ENCODE results near the gene DEFB119. TPM values are rescaled to one million over a fixed set of nuclear protein-coding genes. Genes with fewer than 3 reads are reported as not detected.

DEFB119 gene
- total and polyA plus RNA-seq, 4 donors = not detected

DNA sequence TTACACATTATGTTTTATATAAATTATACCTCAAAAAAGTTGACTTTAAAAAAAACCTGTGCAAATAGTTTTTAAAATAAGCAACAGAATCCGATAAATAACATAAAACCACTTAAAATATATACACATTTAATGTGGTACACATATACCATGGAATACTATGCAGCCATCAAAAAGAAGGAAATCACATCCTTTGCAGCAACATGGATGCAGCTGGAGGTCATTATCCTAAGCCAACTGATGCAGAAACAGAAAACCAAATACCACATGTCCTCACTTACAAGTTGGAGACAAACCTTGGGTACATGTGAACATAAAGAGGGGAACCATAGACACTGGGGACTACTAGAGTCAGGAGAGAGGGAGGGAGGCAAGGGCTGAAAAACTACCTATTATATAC, 19.6 kb upstream of the DEFB119 start:
- TF ChIP-seq CTCF (IDR thresholded peaks at IDR 0.05; ENCODE audit: control extremely low read depth, extremely low read depth) = no peak
- H3K9ac ChIP-seq (ENCODE audit: insufficient read depth in 1 of 2, low read length in 2 of 2) = no peak overlapping the region
- no peak overlapping the region for H3K27ac ChIP-seq (ENCODE audit: low read depth in 1 of 2, low read length in 1 of 2)
- H3K27me3 ChIP-seq (ENCODE audit: control insufficient read depth in 3 of 3, insufficient read depth in 3 of 3, low read length in 2 of 3) = peaks cover 0 to 3% (median 0%) of the 10 kb centered on the region in 3 donors
- H3K9me3 ChIP-seq (ENCODE audit: control insufficient read depth in 4 of 4, insufficient read depth in 3 of 4, low read length in 3 of 4) = peaks cover 0 to 6% (median 2%) of the 10 kb centered on the region in 4 donors
- DNase-seq (no peak), ATAC-seq (ENCODE audit: insufficient read depth, low FRiP score) (no peak)
- 53 to 61% methylated on average over 1 of the region's 1 CpG for WGBS, 2 donors
- no peaks in the 10 kb centered on the region for H3K36me3 ChIP-seq (ENCODE audit: control insufficient read depth in 4 of 4, insufficient read depth in 4 of 4, low read length in 4 of 4)
- no peak overlapping the region for H3K4me3 ChIP-seq
- no peaks in the 10 kb centered on the region for H3K4me1 ChIP-seq (ENCODE audit: control insufficient read depth in 5 of 5, insufficient read depth in 5 of 5, low read length in 5 of 5)

DNA sequence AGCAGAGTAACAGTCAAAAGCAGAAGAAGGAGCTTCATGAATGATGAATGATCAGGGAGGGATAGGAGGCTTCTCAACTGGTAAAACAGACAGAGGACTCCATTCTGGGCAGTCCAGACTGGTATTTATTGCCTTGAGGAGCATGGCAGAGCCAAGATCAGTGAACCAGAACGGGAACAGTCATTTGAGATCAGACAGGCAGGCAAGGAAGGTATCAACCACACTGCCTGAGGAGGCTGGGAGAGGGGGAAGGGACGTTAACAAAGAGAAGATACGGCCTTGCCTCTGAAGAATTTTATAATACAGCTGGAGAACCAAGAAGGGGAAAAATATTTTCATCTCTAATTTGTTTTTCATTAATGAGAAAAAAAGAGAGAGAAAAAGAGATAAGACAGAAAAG, 15.7 kb upstream of the DEFB119 start, which contains the start of gene DEFB121:
DEFB121 (minus strand) TSS at position 101 of the 400 bp plus-strand sequence; CDS start at position 38, 63 bp downstream.
- 45 to 46% methylated on average over 3 of the region's 3 CpGs for WGBS, 2 donors
- no peak for TF ChIP-seq CTCF (IDR thresholded peaks at IDR 0.05; ENCODE audit: control extremely low read depth, extremely low read depth)

DNA sequence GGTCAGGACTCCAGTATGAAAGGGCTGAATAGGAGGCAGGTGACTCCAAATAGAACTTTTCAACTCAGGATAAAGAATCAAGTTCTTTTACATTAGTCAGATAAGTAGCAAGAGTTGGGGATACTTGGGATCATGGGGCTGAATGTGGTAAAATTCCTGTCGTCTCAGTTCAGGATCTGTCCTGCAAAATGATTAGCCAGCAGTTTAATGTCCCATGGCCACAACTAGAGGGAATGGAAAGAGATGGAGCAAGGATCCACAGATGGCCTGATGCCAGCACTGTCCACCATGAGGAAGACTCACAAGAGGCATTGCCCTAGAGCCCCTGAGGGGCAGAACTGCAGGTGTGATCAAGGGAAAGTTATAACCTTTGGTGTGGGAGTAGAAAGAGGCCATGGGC, 13.5 kb upstream of the DEFB119 start:
- H3K36me3 ChIP-seq (ENCODE audit: control insufficient read depth in 4 of 4, insufficient read depth in 4 of 4, low read length in 4 of 4) = no peaks in the 10 kb centered on the region
- no peaks in the 10 kb centered on the region for H3K4me1 ChIP-seq (ENCODE audit: control insufficient read depth in 5 of 5, insufficient read depth in 5 of 5, low read length in 5 of 5)
- H3K9me3 ChIP-seq (ENCODE audit: control insufficient read depth in 4 of 4, insufficient read depth in 3 of 4, low read length in 3 of 4) = peaks cover 0 to 9% (median 5%) of the 10 kb centered on the region in 4 donors
- TF ChIP-seq CTCF (IDR thresholded peaks at IDR 0.05; ENCODE audit: control extremely low read depth, extremely low read depth) = no peak
- WGBS, 2 donors = 45 to 56% methylated on average over 1 of the region's 1 CpG
- H3K9ac ChIP-seq (ENCODE audit: insufficient read depth in 1 of 2, low read length in 2 of 2) = no peak overlapping the region
- ATAC-seq (ENCODE audit: insufficient read depth, low FRiP score) (no peak), DNase-seq (no peak)
- H3K27ac ChIP-seq (ENCODE audit: low read depth in 1 of 2, low read length in 1 of 2) = no peak overlapping the region
- H3K27me3 ChIP-seq (ENCODE audit: control insufficient read depth in 3 of 3, insufficient read depth in 3 of 3, low read length in 2 of 3) = peaks cover 0 to 6% (median 0%) of the 10 kb centered on the region in 3 donors
- no peak overlapping the region for H3K4me3 ChIP-seq

More for the DNA sequence above, 15.7 kb upstream of the DEFB119 start, which contains the start of gene DEFB121:
- Histone ChIP-seq H3K9me3 (ENCODE audit: control insufficient read depth in 4 of 4, insufficient read depth in 3 of 4, low read length in 3 of 4) (peaks cover 0 to 7% (median 2%) of the 10 kb centered on the region in 4 donors), H3K4me3 (no peak within 1 kb of the TSS), H3K9ac (ENCODE audit: insufficient read depth in 1 of 2, low read length in 2 of 2) (no peak within 1 kb of the TSS), H3K27ac (ENCODE audit: low read depth in 1 of 2, low read length in 1 of 2) (no peak within 1 kb of the TSS), H3K27me3 (ENCODE audit: control insufficient read depth in 3 of 3, insufficient read depth in 3 of 3, low read length in 2 of 3) (peaks cover 0 to 6% (median 0%) of the 10 kb centered on the region in 3 donors), H3K4me1 (ENCODE audit: control insufficient read depth in 5 of 5, insufficient read depth in 5 of 5, low read length in 5 of 5) (no peaks in the 10 kb centered on the region), H3K36me3 (ENCODE audit: control insufficient read depth in 4 of 4, insufficient read depth in 4 of 4, low read length in 4 of 4) (no peaks in the 10 kb centered on the region)
- no peak for DNase-seq
- ATAC-seq (ENCODE audit: insufficient read depth, low FRiP score) = no peak

- no peaks in the 10 kb centered on the region for H3K27me3 ChIP-seq (ENCODE audit: control insufficient read depth in 3 of 3, insufficient read depth in 3 of 3, low read length in 2 of 3)
- H3K36me3 ChIP-seq (ENCODE audit: control insufficient read depth in 4 of 4, insufficient read depth in 4 of 4, low read length in 4 of 4) = no peaks in the 10 kb centered on the region
- no peak overlapping the region for H3K9ac ChIP-seq (ENCODE audit: insufficient read depth in 1 of 2, low read length in 2 of 2)
- no peaks in the 10 kb centered on the region for H3K4me1 ChIP-seq (ENCODE audit: control insufficient read depth in 5 of 5, insufficient read depth in 5 of 5, low read length in 5 of 5)
- peaks cover 0 to 11% (median 2%) of the 10 kb centered on the region in 4 donors for H3K9me3 ChIP-seq (ENCODE audit: control insufficient read depth in 4 of 4, insufficient read depth in 3 of 4, low read length in 3 of 4)
- WGBS, 2 donors = 49 to 51% methylated on average over 3 of the region's 3 CpGs
- ATAC-seq (ENCODE audit: insufficient read depth, low FRiP score) = no peak
- no peak for DNase-seq
- TF ChIP-seq CTCF (IDR thresholded peaks at IDR 0.05; ENCODE audit: control extremely low read depth, extremely low read depth) = no peak
- no peak overlapping the region for H3K27ac ChIP-seq (ENCODE audit: low read depth in 1 of 2, low read length in 1 of 2)
- no peak overlapping the region for H3K4me3 ChIP-seq
These were observed 4.5 kb upstream of the DEFB119 start for GRCh38 chr20:31394900-31395299.

Data from lung (tissue), 12 donors.